HG03469 (cell line): Measurements from ENCODE around the gene TBL1Y.
"Not testable (repeated sequence)": the region's sequence is repeated elsewhere in the genome, so short reads cannot be mapped to it uniquely, and the experiment has no call there.

Experiments
- ATAC-seq: cut with Tn5 transposase; IDR thresholded peaks from one replicate; pipeline ENCODE4 v1.9.1; 2021; ENCODE audit warnings: mild to moderate bottlenecking, moderate library complexity, moderate number of reproducible peaks; ENCODE audit not compliant: unreplicated experiment

Gene TBL1Y

GRCh38 chrY:6910372-6911252 is at the start of gene TBL1Y:
Gene TBL1Y, plus strand, starts transcription at chrY:6910697. Its CDS starts 114,388 bp downstream, at chrY:7025085.
- no peak for ATAC-seq

GRCh38 chrY:6894496-6894895 is 16.0 kb upstream of the TBL1Y start:
- no peak for ATAC-seq

GRCh38 chrY:6895236-6895635 is 15.3 kb upstream of the TBL1Y start:
- ATAC-seq: no peak

GRCh38 chrY:6902116-6902515 is 8.4 kb upstream of the TBL1Y start:
- not testable (repeated sequence) for ATAC-seq

GRCh38 chrY:6907591-6907990 is 2.9 kb upstream of the TBL1Y start:
- no peak for ATAC-seq

GRCh38 chrY:6908021-6908420 is 2.5 kb upstream of the TBL1Y start:
- ATAC-seq: not testable (repeated sequence)

- ATAC-seq: no peak
Observed at GRCh38 chrY:6909118-6909521, 1.4 kb upstream of the TBL1Y start.

- ATAC-seq: no peak
Observed at GRCh38 chrY:6909856-6910255, 641 bp upstream of the TBL1Y start.

GRCh38 chrY:6911253-6911881 is 870 bp downstream of the TBL1Y start, which contains the start of gene AMELY:
Gene AMELY, minus strand, starts transcription at chrY:6911752. Its CDS starts 39,144 bp downstream, at chrY:6872608.
- ATAC-seq: no peak

GRCh38 chrY:6913362-6913761 is 2.9 kb downstream of the TBL1Y start:
- ATAC-seq: no peak

GRCh38 chrY:6921061-6921460 is 10.6 kb downstream of the TBL1Y start:
- ATAC-seq: no peak

GRCh38 chrY:6928265-6928664 is 17.8 kb downstream of the TBL1Y start:
- ATAC-seq: no peak

- no peak for ATAC-seq
Observed at GRCh38 chrY:6929237-6929636, 18.7 kb downstream of the TBL1Y start.

GRCh38 chrY:6931779-6932396 is 21.4 kb downstream of the TBL1Y start:
- no peak for ATAC-seq

- no peak for ATAC-seq
Observed at GRCh38 chrY:6935497-6935896, 25.0 kb downstream of the TBL1Y start.

- no peak for ATAC-seq
Observed at GRCh38 chrY:6947695-6948094, 37.2 kb downstream of the TBL1Y start.

- no peak for ATAC-seq
Observed at GRCh38 chrY:6948378-6948777, 37.9 kb downstream of the TBL1Y start.

- no peak for ATAC-seq
Observed at GRCh38 chrY:6949947-6950346, 39.5 kb downstream of the TBL1Y start.

- no peak for ATAC-seq
Observed at GRCh38 chrY:6964732-6965131, 54.2 kb downstream of the TBL1Y start.

GRCh38 chrY:6966521-6966920 is 56.0 kb downstream of the TBL1Y start:
- ATAC-seq: no peak

GRCh38 chrY:6967736-6968135 is 57.2 kb downstream of the TBL1Y start:
- no peak for ATAC-seq

GRCh38 chrY:6968191-6968590 is 57.7 kb downstream of the TBL1Y start:
- ATAC-seq: no peak
